ENCODE results near the gene FKTN.

DNA sequence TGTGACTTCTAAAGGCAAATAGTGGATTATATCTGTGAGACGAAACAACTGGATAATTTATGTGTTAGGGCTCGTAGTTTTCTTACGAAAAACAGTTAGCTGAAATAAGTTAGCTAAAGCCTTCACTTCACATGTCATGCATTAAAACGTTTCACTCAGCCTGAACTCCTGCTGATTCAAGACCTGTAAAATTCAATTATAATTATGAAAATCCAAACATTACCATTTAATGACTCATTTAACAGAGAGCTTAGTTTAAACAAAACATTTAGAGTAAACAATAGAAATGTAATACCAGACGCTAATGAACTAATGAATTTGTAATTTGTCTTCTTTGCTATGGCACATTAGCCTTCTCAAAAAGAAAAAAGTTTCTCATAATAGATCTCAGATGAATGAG is 106.0 kb downstream of the FKTN start:
- TF ChIP-seq, protein P1, sequence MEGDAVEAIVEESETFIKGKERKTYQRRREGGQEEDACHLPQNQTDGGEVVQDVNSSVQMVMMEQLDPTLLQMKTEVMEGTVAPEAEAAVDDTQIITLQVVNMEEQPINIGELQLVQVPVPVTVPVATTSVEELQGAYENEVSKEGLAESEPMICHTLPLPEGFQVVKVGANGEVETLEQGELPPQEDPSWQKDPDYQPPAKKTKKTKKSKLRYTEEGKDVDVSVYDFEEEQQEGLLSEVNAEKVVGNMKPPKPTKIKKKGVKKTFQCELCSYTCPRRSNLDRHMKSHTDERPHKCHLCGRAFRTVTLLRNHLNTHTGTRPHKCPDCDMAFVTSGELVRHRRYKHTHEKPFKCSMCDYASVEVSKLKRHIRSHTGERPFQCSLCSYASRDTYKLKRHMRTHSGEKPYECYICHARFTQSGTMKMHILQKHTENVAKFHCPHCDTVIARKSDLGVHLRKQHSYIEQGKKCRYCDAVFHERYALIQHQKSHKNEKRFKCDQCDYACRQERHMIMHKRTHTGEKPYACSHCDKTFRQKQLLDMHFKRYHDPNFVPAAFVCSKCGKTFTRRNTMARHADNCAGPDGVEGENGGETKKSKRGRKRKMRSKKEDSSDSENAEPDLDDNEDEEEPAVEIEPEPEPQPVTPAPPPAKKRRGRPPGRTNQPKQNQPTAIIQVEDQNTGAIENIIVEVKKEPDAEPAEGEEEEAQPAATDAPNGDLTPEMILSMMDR (IDR thresholded peaks at IDR 0.05; ENCODE audit: low read length) = no peak
- TF ChIP-seq EZH2 (optimal IDR thresholded peaks at IDR 0.05; ENCODE audit: low read depth, low read length) (no peak), EZH2phosphoT487 (IDR thresholded peaks at IDR 0.05; ENCODE audit: low read length) (no peak)

All from MM.1S (cell line).